Keratinocyte (primary cell): Measurements from ENCODE around the gene ZBTB38.

ENCODE experiments used
- CTCF ChIP-seq, 3 experiments: IDR thresholded peaks in 1 of 3; conservative IDR thresholded peaks in 1 of 3; optimal IDR thresholded peaks in 1 of 3; 2 replicates in 2 of 3; 3 replicates in 1 of 3; pipeline versions ENCODE3 to v1.5.1; 2011; ENCODE audit warnings: low read length in 3 of 3, mild to moderate bottlenecking in 3 of 3, moderate library complexity in 2 of 3, control low read depth in 1 of 3, inconsistent platforms in 1 of 3; ENCODE audit not compliant: insufficient read depth in 2 of 3; ENCODE audit errors: extremely low read depth in 1 of 3
- EZH2 ChIP-seq: IDR thresholded peaks from one replicate; pipeline ENCODE4 v1.6.1; 2012; ENCODE audit warnings: inconsistent platforms, mild to moderate bottlenecking, low read length, moderate library complexity

DNA sequence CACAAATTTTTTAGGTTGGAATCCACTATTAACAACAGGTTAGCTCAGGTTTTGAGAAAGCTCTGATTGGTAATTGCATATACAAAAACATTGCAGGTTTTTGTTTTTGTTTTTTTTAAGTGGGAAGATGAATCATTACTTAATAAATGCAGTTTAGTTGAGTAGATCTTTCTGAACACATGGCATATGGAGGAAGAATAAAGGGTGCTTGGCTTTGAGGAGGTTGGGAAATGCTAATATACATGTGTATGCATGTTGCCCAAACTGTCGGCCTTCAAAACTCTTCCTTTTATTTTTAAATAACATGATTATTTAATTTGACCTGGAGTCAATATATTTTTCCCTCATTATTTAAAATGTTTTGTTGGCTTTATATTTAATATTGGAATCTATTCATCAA lies 32.8 kb downstream of the ZBTB38 start:
- TF ChIP-seq EZH2: no peak
- no peak for TF ChIP-seq CTCF (optimal IDR thresholded peaks at IDR 0.05 in 1 of 3, IDR thresholded peaks at IDR 0.05 in 1 of 3, conservative IDR thresholded peaks at IDR 0.05 in 1 of 3; ENCODE audit: extremely low read depth in 1 of 3, insufficient read depth in 2 of 3, low read length in 3 of 3)
